H4 (cell line): ENCODE measurements around the gene ABCC3. TPM values are rescaled to one million over a fixed set of nuclear protein-coding genes. Genes with fewer than 3 reads are reported as not detected.
"Not testable (repeated sequence)": the region's sequence is repeated elsewhere in the genome, so short reads cannot be mapped to it uniquely, and the experiment has no call there.

Source experiments
- DNase-seq: peaks from one replicate; pipeline ENCODE4 v3.0.0-alpha.2; 2015; ENCODE audit warnings: low spot score
- total RNA-seq: library from RNA; depleted of rRNA; stranded (reverse); fragments of >200 nt; shearing (Covaris generic); gene quantifications from 2 replicates; pipeline ENCODE4 v1.2.3, GENCODE V29; 2014

The ABCC3 gene
- total RNA-seq, 1 experiment from 2014 or later: 16.0 TPM

DNA sequence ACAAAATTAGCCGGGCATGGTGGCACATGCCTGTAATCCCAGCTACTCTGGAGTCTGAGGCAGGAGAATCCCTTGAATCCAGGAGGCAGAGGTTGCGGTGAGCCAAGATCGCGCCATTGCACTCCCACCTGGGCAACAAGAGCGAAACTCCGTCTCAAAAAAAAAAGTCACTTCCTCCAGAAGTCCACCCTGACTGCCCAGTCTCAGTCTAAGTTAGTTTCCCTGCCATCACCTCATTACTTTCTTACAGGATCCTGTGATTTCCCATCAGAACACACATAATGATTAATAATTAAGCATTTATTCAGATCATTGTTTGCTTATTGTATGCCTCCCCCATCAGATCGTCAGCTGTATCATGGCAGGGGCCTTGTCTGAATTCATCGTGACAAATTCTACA is 31.6 kb downstream of the ABCC3 start:
- DNase-seq: no peak

DNA sequence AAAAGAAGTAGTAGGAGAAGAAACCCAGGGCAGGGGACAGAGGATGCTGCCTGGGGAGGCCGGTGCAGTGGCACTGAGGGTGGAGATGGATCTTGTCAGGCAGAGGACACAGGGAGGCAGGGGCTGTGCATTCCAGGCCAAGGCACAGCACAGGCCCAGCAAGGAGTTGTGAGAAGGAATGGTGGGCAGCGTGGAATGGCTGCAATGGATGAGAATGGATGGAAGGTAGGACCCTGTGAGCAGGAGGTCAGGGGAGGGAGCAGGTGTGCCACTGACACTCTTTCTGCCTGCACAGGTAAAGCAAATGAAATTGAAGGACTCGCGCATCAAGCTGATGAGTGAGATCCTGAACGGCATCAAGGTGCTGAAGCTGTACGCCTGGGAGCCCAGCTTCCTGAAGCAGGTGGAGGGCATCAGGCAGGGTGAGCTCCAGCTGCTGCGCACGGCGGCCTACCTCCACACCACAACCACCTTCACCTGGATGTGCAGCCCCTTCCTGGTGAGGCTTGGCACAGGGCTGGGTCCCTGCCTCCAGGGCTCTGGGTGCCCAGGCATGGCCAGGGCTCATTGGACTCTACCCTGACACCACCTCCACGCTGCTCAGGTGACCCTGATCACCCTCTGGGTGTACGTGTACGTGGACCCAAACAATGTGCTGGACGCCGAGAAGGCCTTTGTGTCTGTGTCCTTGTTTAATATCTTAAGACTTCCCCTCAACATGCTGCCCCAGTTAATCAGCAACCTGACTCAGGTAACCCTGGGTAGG is 32.8 kb downstream of the ABCC3 start:
- no peak for DNase-seq

DNA sequence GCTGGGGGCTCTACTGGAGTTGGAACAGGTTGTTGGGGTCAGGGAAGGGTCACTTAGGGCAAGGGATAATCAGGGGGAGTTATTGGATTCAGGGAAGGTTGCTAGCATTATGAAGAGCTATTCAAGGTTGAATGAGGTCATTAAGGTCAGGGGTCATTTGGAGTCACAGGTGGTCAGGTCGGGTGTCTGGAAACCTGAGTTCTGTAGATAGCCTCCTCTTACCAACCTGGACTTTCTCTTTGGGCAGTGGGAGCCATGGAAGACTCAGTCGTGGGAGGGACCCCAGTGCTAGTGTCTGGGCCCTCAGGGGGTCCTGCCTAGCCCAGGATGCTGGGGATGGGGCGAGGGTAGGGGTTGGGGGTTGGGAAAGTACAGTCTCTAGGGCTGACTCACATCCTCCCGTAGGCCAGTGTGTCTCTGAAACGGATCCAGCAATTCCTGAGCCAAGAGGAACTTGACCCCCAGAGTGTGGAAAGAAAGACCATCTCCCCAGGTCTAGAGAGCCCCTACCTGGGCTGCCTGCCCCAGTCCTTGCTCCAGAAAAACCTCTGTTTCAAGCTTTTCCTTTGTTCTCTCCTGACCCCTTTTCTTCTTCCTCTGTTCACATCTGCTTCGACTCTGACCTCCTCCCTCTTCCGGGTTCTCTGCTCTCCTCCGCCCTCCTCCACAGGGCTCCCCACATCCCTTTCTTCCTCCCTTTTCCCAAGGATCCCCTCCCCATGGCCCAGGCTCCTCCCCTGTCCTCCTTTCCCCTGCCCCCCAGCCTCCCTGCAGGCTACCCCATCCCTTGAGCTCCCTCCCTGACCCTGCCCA is 33.5 kb downstream of the ABCC3 start:
- DNase-seq: no peak

DNA sequence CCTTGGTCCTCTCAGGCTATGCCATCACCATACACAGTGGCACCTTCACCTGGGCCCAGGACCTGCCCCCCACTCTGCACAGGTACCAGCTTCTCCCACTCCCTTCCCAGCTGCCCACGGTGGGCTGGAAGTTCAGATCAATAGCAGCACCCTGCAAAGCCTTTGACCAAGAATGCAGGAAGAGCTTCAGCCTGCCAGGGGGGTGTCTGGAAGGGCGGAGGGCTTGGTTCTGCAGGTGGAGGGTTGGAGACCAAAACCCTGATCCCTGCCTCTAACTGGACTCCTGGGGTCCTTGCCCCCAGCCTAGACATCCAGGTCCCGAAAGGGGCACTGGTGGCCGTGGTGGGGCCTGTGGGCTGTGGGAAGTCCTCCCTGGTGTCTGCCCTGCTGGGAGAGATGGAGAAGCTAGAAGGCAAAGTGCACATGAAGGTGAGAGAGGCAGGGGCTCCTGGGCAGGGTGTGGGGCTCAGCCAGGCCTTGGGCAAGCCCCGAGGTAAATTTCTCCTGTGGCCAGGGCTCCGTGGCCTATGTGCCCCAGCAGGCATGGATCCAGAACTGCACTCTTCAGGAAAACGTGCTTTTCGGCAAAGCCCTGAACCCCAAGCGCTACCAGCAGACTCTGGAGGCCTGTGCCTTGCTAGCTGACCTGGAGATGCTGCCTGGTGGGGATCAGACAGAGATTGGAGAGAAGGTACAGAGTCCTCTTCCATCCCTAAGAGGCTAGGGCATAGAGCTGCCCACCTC is 34.3 kb downstream of the ABCC3 start:
- DNase-seq: no peak

DNA sequence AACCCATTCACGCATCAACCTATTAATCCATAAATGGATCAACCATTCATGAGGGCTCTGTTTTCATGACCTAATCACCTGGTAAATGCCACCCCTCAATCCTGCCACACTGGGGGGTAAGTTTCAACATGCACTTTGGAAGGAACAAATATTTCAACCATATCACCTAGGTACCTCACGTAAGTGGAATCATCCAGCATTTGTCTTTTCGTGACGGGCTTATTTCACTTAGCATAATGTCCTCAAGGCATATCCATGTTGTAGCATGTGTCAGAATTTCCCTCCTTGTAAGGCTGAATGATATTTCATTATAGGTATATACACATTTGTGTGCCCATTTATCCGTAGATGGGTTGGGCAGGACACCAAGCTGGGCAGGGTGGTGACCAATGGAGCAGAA is 37.4 kb downstream of the ABCC3 start:
- no peak for DNase-seq

DNA sequence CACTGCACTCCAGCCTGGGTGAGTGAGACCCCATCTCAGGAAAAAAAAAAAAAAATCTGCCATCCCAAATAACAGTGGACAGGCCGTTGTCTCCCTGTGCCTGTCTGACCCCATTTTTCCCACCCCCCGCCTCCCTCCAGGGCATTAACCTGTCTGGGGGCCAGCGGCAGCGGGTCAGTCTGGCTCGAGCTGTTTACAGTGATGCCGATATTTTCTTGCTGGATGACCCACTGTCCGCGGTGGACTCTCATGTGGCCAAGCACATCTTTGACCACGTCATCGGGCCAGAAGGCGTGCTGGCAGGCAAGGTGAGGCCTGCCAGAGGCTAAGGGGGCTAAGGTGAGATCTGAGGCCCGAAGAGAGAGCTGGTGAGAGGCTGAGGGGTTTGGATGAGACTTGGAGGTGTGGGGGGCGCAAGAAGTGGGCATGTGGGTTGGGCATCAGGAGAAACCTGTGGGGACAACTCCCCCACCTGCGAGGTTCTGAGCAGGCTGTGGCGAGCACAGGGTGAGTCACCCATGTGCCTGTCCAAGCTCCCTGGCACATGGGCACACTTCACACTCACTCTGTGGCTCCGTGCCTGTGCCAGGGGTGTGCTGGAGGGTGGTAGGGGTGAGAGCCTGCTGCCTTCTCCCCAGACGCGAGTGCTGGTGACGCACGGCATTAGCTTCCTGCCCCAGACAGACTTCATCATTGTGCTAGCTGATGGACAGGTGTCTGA is 38.3 kb downstream of the ABCC3 start:
- no peak for DNase-seq

DNA sequence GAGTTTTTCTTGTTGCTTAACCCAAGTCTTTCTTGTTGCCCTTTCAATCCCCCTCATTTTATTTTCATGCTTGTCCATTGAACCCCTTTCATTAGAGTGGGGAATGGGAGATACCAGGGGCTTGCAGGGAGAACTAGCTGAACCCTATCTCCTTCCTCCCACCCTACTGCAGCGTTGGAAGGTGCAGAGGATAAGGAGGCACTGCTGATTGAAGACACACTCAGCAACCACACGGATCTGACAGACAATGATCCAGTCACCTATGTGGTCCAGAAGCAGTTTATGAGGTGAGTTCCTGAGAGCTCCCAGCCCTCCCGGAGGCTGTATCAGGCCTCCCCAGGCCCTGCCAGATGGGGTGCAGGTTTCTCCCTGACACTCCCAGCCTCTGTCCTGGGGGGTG is 40.5 kb downstream of the ABCC3 start:
- no peak for DNase-seq

DNA sequence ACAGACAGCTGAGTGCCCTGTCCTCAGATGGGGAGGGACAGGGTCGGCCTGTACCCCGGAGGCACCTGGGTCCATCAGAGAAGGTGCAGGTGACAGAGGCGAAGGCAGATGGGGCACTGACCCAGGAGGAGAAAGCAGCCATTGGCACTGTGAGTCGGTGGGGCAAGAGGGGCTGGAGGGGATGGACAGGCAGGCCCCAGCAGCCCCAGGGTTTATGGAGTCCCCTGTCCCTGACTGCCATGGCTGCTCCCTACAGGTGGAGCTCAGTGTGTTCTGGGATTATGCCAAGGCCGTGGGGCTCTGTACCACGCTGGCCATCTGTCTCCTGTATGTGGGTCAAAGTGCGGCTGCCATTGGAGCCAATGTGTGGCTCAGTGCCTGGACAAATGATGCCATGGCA is 40.9 kb downstream of the ABCC3 start:
- DNase-seq: no peak

DNA sequence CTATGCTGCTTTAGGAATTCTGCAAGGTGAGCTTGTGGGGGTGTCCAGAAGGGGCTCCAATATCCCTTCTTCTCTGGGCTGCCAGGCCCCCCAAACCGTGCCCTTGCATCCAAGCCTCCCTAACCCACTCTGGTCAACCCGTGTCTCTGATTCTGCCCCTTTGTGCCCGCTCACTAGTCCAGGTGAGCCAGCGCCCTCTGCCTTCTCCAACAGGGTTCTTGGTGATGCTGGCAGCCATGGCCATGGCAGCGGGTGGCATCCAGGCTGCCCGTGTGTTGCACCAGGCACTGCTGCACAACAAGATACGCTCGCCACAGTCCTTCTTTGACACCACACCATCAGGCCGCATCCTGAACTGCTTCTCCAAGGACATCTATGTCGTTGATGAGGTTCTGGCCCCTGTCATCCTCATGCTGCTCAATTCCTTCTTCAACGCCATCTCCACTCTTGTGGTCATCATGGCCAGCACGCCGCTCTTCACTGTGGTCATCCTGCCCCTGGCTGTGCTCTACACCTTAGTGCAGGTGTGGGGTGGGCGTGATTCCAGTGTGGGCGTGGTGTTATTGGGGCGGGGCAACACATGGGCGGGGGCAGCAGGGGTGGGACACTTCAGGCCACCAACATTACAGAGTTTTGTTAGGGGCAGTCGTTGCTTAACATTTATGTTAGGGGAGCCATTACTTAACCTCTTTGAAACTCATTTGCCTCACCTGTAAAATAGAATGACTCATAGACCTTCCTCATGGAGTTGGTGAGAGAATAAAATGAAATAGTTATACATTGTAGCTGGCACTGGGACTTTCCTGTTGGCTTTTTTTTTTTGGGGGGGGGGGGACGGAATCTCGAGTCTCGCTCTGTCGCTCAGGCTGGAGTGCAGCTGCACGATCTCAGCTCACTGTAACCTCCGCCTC is 41.6 kb downstream of the ABCC3 start:
- DNase-seq: no peak

DNA sequence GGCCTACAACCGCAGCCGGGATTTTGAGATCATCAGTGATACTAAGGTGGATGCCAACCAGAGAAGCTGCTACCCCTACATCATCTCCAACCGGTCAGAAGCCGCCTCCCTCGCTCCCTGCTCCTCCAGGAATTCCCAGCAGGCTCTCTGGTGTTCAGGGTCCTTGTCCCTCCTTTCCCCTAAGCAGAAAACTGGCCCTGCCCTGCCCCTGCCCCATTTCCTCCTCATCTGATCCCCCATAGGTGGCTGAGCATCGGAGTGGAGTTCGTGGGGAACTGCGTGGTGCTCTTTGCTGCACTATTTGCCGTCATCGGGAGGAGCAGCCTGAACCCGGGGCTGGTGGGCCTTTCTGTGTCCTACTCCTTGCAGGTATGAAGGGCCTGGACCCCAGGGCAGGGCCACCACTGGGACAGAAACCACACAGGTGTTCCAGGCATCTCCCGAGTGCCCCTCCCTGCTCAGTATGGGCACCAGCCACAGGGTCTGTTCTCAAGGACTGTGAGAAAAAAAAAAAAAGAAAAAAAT is 43.2 kb downstream of the ABCC3 start:
- no peak for DNase-seq

DNA sequence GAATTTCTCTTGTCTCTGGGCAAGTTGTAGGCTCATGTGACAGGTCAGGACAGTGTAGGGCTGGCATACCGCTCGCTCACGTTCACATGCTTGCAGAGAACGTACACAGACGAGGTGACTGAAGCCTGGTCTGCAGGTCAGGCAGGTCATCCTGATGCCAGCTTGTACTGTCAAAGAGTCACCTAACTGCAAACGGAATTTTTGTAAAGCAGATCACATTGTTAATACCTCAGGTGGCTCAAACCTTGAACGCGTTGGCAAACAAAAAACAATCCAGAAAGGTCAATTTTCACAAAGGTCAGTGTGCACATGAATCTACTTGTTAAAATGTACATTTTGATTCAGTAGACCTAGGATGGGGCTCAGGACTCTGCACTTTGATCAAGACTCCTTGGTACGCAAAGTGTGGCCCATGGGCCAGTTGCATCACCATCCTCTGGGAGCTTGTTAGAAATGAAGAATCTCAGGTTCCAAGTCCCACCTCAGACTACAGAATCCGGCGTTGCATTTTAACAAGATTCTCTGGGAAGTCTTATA is 44.4 kb downstream of the ABCC3 start:
- no peak for DNase-seq

DNA sequence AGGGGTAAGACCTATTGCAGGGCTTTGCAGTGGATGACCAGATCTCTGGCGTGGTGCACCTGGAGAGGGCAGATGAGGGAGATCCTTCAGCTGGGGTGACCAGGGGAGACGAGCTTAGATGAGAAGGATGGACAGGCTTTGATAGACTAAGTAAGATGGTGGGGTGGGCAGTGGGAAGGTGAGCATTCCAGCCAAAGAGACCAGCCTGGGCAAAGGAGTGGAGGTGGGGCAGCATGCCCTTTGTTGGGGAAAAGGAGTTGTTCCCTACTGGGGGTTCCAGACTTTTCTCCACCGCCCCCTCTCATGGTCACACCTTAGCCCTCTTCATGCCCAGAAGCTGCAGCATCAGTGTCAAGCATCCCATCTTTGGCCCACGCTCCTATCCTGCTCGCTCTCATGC is 45.4 kb downstream of the ABCC3 start:
- no peak for DNase-seq

DNA sequence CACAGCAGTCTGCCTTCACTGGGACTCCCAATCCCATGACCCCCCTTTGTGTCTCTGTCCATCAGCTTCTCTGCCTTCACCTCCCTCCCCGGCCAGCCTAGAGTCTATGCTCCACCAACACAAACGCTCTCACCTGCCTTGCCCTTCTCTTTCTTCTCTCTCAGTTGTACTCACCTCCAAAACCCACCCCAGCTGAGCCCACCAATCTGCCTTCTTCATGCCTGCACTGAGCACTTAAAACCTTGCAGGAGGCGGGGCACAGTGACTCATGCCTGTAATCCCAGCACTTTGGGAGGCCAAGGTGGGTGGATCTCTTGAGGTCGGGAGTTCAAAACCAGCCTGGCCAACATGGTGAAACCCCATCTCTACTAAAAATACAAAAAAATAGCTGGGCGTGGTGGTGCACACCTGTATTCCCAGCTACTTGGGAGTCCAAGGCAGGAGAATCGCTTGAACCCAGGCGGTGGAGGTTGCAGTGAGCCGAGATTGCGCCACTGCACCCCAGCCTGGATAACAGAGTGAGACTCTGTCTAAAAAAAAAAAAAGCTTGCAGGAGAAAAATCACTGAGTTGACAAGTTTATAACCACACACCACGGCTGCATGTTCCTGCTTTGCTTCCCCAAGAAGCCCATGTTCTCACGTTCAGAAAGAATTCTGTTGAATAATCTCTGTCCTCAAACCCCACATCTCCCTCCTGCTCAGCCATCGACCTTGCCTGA is 46.0 kb downstream of the ABCC3 start:
- not testable (repeated sequence) for DNase-seq

DNA sequence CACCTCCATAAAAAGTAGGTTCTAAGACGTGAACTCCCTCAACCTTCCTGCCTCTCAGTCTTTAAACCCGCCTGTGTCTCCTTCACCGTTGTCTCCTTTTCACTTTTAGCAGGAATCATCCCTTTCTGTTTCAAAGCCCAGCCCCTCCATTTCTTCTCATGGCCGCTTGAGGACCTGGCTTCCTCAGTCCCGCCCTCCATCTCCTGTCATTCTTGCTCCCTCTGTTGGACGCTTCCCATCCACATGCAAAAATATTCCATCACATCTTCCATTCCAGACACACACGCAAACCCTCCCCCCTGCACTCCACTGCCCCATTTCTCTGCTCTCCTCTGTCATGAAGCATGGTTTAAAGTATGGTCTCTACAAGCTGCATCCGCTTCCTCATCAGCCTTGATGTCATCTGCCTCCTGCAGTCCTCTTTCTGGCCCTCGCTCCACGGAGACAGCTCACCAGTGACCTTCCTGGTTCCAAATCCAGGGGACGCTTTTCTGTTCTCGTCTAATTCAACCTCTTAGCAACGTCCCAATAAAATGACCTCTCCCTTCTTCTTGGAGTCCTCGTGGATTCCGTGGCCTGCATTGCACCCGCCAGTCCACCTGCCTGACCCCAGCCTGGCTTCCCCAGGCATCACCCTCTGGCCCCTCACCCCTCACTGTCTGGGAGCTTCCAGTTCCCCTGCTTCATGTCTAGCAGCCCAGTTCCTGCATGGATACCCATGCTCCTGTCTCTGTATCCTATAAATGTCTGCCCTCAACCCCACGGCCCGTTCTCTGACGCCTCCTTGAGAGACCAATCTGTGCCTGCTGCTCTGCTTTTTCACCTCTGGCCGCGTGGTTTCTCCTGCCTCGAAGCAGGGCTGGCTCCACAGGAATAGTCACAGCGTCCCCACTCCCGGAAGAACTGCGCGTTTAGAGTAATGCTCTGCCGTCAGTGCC is 46.9 kb downstream of the ABCC3 start:
- peak; percentile 76 for DNase-seq

DNA sequence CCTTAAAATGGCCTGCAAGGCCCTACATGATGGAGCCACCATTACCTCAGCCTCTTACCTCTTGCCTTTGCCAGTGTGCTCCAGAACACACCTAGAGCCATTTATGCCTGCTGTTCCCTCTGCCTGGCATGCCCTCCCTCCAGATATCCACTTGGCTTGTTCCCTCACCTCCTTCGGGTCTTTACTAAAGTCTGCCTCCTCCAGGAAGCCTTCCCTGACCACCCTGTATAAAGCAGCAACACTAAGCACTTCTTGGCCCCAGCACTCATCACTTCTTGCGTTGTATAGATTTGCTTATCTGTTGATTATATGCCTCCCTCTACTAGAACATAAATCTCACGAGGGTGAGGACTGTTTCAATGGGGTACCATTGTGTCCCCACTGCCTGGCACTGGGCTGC is 47.8 kb downstream of the ABCC3 start:
- DNase-seq: no peak

DNA sequence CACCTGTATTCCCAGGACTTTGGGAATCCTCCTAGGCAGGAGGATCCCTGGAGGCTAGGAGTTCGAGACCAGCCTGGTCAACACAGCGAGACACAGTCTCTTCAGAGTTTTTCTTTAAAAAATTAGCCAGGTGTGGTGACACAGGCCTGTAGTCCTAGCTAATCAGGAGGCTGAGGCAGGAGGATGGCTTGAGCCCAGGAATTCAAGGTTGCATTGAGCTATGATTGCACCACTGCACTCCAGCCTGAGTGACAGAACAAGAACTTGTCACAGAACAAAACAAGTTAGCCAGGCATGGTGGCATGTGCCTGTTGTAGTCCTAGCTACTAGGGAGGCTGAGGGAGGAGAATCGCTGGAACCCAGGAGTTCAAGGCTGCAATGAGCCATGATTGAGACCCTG is 48.3 kb downstream of the ABCC3 start:
- no peak for DNase-seq

DNA sequence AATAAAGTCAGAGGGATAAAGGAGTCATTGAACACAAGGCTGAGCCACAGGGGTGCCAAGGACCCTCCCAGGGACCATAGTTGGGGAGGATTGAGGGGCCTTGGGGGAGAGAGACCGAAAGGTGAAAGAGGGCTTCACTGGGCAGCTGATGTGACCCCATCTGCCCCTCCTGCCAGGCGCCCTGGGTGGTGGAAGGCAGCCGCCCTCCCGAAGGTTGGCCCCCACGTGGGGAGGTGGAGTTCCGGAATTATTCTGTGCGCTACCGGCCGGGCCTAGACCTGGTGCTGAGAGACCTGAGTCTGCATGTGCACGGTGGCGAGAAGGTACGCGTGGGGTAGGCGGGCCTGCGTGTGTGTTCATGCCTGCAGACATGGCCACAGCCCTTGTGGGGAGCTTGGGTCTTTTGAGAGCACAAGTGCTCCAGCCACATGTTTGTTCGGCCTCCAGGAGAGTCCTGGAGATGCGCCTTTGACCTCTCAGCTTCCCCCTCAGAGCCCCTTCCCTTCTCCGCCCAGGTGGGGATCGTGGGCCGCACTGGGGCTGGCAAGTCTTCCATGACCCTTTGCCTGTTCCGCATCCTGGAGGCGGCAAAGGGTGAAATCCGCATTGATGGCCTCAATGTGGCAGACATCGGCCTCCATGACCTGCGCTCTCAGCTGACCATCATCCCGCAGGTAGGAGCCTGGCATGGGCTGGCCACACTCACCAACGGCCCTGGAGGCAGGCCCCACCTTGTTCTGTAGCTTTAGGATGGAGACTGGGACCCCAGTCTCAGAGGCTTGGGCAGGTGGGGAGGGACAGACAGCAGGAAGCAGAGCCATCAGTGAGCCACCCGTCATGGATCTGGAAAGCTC is 49.0 kb downstream of the ABCC3 start:
- no peak for DNase-seq

DNA sequence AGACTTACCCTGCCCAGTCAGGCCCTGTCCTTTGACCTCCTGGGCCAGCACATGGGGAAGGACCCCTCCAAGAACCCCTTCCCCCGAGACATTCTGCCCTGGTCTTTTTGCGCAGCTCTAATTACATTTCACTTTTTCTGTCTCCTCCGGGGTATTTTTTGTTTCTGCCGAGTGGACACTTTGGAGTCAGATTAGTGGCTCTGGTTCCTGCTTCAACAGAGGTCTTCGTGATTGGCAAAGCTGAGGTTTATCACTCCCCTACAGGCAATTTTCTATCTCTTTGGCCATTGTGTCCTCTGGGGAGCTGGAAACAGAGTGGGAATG is 49.6 kb downstream of the ABCC3 start:
- DNase-seq: no peak
